HepG2 (cell line): ENCODE data around the gene KCNE4. TPM values are rescaled to one million over a fixed set of nuclear protein-coding genes. Genes with fewer than 3 reads are reported as not detected.

Experiments
- ATAC-seq: fragments of 200-7000 bp; cut with Tn5 transposase; 3 replicates; pipeline ENCODE4 v1.9.1; 2020; ENCODE audit warnings: mild to moderate bottlenecking, moderate library complexity
- BruUV-seq: library from RNA; stranded (reverse); fragments of 400-500 nt; replicated peaks from 2 replicates; lab custom pipeline; 2021; lab: Mats Ljungman, UMichigan
- CTCF ChIA-PET: fragments of 300-600 bp; formaldehyde crosslinking; extraction: SDS; loops from one replicate; lab custom pipeline; 2021; ENCODE audit warnings: low total read pairs, inconsistent platforms, low intra/inter-chr PET ratio; lab: Yijun Ruan, JAX
- POLR2A ChIA-PET: fragments of 350-600 bp; sonication (Branson Sonifier 250); formaldehyde crosslinking; loops from one replicate; lab custom pipeline; 2020; ENCODE audit warnings: antibody characterized with exemption, inconsistent platforms; lab: Yijun Ruan, JAX
- DNase-seq: peaks from one replicate; pipeline ENCODE4 v3.0.0-alpha.2; 2015; ENCODE audit warnings: low spot score
- FAIRE-seq: peaks from 3 replicates; lab custom pipeline; 2011; peaks lifted over from hg19 to GRCh38; lab: Jason Lieb, UNC
- H2AFZ ChIP-seq: one replicate; pipeline ENCODE4 v1.6.1; 2011; ENCODE audit warnings: low read length, inconsistent platforms
- H3K27ac ChIP-seq: fragments of 300-600 bp; 3 replicates; pipeline ENCODE4 v1.8.0; 2011; ENCODE audit warnings: mixed run types, mild to moderate bottlenecking, mixed read lengths, low read length, inconsistent platforms; ENCODE audit not compliant: insufficient read depth; ENCODE audit errors: extremely low read length
- H3K27me3 ChIP-seq, 2 experiments: fragments of 200-600 bp in 1 of 2; 2 replicates in 1 of 2; 3 replicates in 1 of 2; pipeline versions ENCODE4 v1.6.0 to v1.8.0; 2011; ENCODE audit warnings: low read length in 2 of 2, mild to moderate bottlenecking in 2 of 2, moderate library complexity in 2 of 2, inconsistent platforms in 1 of 2; ENCODE audit not compliant: insufficient read depth in 2 of 2, control insufficient read depth in 1 of 2
- H3K36me3 ChIP-seq, 2 experiments: fragments of 200-600 bp in 1 of 2; replicated peaks in 1 of 2; 2 replicates in 1 of 2; 3 replicates in 1 of 2; pipeline versions ENCODE4 v1.5.1 to v1.8.0; 2011; ENCODE audit warnings: low read length in 2 of 2, inconsistent platforms in 1 of 2; ENCODE audit not compliant: insufficient read depth in 2 of 2, control insufficient read depth in 1 of 2
- H3K4me1 ChIP-seq: 2 replicates; pipeline ENCODE4 v1.5.1; 2012; ENCODE audit warnings: low read length, inconsistent platforms; ENCODE audit not compliant: insufficient read depth
- H3K4me2 ChIP-seq: 2 replicates; pipeline ENCODE4 v1.6.0; 2011; ENCODE audit warnings: low read depth, low read length, inconsistent platforms
- H3K4me3 ChIP-seq, 3 experiments: fragments of 200-600 bp in 1 of 3; sonication (generic), shearing (Covaris generic) in 1 of 3; replicated peaks in 1 of 3; 2 replicates each; pipeline ENCODE4 v1.5.1; 2011 to 2016; ENCODE audit warnings: low read length in 3 of 3, inconsistent platforms in 2 of 3, low read depth in 2 of 3, mild to moderate bottlenecking in 2 of 3, control low read depth in 1 of 3, mixed read lengths in 1 of 3; ENCODE audit not compliant: insufficient read depth in 1 of 3
- H3K79me2 ChIP-seq: one replicate; pipeline ENCODE4 v1.6.1; 2011; ENCODE audit warnings: low read length, inconsistent platforms; ENCODE audit not compliant: insufficient read depth
- H3K9ac ChIP-seq: 2 replicates; pipeline ENCODE4 v1.6.0; 2011; ENCODE audit warnings: mild to moderate bottlenecking, low read depth, low read length, inconsistent platforms; ENCODE audit not compliant: insufficient read depth
- H3K9me3 ChIP-seq: 2 replicates; pipeline ENCODE4 v1.5.1; 2012; ENCODE audit warnings: mild to moderate bottlenecking, low read length
- H4K20me1 ChIP-seq: 2 replicates; pipeline ENCODE4 v1.6.0; 2011; ENCODE audit warnings: inconsistent platforms, mild to moderate bottlenecking, low read length, moderate library complexity; ENCODE audit not compliant: insufficient read depth
- FOXK2 ChIP-seq: fragments of 450-650 bp; IDR thresholded peaks from 2 replicates; pipeline ENCODE4 v1.6.1; 2016
- XRCC5 ChIP-seq: fragments of 200-400 bp; formaldehyde crosslinking; optimal IDR thresholded peaks from 2 replicates; pipeline ENCODE3; 2017; ENCODE audit warnings: mild to moderate bottlenecking, low read length
- ZNF12 ChIP-seq: sonication (generic); formaldehyde crosslinking; IDR thresholded peaks from 2 replicates; pipeline ENCODE4 v1.5.0; 2020; ENCODE audit warnings: missing genetic modification reagents
- ZNF773 ChIP-seq: sonication (generic); formaldehyde crosslinking; IDR thresholded peaks from 2 replicates; pipeline ENCODE4 v1.4.0; 2020; ENCODE audit warnings: missing genetic modification reagents, borderline replicate concordance
- WGBS: methylation state at CpG from one replicate; pipeline ENCODE4 v1.1.6; 2017; ENCODE audit warnings: low lambda C conversion rate; 5-methylcytosine and 5-hydroxymethylcytosine counted together
- in situ Hi-C: cut with HindIII; loops from 2 replicates; pipeline ENCODE4 v1.10.0; 2017; ENCODE audit warnings: low pct_unique_long_range_greater_than_20kb; ENCODE audit not compliant: extremely low pct_ligation_motif_present
- intact Hi-C: fragments of 100-400 bp; cut with micrococcal nuclease; formaldehyde crosslinking; loops from one replicate; pipeline ENCODE4 v1.10.0; 2022; ENCODE audit not compliant: unreplicated experiment
- polyA plus RNA-seq, 8 experiments: library from polyadenylated mRNA; depleted of rRNA in 3 of 8; stranded (reverse) in 7 of 8; unstranded in 1 of 8; fragments of >200 nt; fragmentation: Illumina TruSeq in 4 of 8; extraction: Trizol in 4 of 8; gene quantifications; 2 replicates each; pipeline versions ENCODE4 v1.2.1 to v1.2.3, GENCODE V29; 2011 to 2016; ENCODE audit warnings: low read depth in 4 of 8, missing spikeins in 1 of 8, mixed read lengths in 1 of 8; ENCODE audit not compliant: insufficient read depth in 1 of 8
- total RNA-seq, 5 experiments: library from RNA; depleted of rRNA; stranded (reverse); fragments of >200 nt; fragmentation: Illumina TruSeq; extraction: Trizol; gene quantifications; 2 replicates each; pipeline ENCODE4 v1.2.3, GENCODE V29; 2016; ENCODE audit warnings: low read depth in 1 of 5
- TF ChIP-seq, protein P1 (sequence below): sonication (generic); formaldehyde crosslinking; IDR thresholded peaks from 2 replicates; pipeline ENCODE4 v1.4.0; 2020; ENCODE audit warnings: mild to moderate bottlenecking, missing genetic modification reagents
- TF ChIP-seq, protein P2 (sequence below): fragments of 450-650 bp; IDR thresholded peaks from 2 replicates; pipeline ENCODE4 v1.6.1; 2016

Gene KCNE4
- total and polyA plus RNA-seq, 2 of the 13 experiments (the other 11 are each of a cell fraction or from before 2014, with no cell fraction given): not detected

DNA sequence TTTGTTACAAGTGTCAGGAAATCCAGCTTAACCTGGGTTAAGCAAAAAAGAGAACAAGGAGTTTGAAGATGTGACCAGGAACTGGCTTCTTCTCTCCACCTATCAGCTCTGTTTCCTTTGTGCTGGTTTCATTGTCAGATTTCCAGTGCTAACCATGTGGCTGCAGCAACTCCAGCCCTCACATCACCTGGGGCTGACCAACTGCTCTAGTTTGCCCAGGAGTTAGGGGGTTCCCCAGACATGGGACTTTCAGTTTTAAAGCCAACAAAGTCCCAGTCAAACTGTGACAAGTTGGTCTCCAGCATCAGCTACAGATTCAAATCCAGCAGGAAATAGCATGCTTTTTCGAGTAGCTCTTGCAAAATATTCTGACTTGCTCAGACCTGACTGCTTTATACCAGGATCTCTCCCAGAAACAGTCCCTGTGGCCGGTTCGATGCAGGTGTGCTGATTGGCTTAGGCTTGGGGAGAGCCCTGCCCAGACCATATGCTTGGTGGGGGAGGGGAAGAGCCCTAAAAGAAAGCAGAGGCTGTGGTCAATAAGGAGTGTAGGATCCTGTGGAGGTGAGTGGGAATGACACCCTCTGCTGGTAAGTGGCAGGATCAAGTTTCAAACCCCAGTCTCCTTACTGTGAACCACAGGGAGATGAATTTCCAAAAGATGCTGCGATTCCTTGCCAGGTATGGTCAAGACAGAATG lies 49.5 kb downstream of the KCNE4 start (continued):
- TF ChIP-seq, protein P1, sequence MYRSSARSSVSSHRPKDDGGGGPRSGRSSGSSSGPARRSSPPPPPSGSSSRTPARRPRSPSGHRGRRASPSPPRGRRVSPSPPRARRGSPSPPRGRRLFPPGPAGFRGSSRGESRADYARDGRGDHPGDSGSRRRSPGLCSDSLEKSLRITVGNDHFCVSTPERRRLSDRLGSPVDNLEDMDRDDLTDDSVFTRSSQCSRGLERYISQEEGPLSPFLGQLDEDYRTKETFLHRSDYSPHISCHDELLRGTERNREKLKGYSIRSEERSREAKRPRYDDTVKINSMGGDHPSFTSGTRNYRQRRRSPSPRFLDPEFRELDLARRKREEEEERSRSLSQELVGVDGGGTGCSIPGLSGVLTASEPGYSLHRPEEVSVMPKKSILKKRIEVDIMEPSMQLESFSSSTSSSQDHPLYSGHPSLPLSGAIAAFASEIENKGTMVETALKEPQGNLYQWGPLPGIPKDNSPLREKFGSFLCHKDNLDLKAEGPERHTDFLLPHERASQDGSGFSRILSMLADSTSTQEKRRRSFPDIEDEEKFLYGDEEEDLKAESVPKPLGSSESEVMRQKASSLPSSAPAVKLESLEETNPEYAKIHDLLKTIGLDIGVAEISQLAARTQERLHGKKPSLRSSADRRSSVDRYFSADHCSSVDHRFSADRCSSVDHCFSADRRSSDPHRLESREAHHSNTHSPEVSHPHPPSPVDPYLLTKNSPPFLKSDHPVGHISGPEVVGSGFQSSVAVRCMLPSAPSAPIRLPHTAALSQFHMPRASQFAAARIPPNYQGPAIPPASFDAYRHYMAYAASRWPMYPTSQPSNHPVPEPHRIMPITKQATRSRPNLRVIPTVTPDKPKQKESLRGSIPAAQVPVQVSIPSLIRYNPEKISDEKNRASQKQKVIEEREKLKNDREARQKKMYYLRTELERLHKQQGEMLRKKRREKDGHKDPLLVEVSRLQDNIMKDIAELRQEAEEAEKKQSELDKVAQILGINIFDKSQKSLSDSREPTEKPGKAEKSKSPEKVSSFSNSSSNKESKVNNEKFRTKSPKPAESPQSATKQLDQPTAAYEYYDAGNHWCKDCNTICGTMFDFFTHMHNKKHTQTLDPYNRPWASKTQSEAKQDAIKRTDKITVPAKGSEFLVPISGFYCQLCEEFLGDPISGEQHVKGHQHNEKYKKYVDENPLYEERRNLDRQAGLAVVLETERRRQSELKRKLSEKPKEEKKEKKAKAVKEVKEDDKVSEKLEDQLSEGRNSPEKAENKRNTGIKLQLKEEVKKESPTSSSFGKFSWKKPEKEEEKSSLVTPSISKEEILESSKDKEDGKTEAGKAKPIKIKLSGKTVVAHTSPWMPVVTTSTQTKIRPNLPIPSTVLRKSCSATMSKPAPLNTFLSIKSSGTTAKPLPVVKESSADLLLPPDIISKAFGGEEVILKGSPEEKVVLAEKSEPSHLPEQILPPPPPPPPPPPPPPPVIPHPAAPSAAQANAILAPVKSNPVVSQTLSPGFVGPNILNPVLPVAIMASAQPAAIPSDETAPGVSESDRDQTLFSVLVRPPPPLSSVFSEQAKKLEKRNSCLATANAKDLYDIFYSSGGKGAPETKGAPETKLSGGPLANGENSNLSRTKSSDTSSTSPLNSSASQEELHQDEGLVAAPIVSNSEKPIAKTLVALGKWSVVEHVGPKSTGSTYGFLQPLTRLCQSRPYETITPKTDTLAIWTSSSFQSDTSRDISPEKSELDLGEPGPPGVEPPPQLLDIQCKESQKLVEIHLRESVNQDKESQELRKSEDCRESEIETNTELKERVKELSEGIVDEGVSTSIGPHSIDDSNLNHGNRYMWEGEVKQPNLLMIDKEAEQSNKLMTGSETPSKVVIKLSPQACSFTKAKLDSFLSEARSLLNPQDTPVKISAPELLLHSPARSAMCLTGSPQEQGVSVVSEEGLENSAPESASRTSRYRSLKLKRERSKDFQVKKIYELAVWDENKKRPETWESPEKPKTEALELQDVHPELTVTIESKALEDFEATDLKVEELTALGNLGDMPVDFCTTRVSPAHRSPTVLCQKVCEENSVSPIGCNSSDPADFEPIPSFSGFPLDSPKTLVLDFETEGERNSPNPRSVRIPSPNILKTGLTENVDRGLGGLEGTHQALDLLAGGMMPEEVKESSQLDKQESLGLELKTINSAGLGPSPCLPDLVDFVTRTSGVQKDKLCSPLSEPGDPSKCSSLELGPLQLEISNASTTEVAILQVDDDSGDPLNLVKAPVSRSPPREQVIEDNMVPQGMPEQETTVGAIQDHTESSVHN: no peak
- TF ChIP-seq ZNF12 (CRISPR knock-in tag) (no peak), ZNF773 (no peak)

DNA sequence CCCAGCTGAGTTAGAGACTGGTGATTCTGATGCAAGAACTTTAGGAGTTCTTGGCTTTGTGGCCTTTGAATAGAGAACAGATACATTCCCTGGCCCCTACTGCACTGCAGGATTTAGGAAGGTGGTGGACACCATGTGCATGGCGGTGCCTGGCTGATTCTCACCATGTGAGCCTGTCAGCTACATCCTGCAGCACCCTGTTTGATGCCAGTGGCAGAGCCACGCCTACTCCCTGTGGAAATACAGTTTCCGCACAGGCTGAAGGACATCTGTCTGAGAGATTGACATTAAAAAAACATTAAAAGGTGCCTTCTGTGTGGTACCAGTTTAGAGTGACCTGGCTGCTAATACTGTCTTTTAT lies 50.0 kb downstream of the KCNE4 start:
- DNase-seq (no peak), ATAC-seq (peak; percentile 67), FAIRE-seq (no peak)
- H3K4me3 ChIP-seq: no peak overlapping the region
- peak; percentile 4 for TF ChIP-seq XRCC5
- TF ChIP-seq, protein P2, sequence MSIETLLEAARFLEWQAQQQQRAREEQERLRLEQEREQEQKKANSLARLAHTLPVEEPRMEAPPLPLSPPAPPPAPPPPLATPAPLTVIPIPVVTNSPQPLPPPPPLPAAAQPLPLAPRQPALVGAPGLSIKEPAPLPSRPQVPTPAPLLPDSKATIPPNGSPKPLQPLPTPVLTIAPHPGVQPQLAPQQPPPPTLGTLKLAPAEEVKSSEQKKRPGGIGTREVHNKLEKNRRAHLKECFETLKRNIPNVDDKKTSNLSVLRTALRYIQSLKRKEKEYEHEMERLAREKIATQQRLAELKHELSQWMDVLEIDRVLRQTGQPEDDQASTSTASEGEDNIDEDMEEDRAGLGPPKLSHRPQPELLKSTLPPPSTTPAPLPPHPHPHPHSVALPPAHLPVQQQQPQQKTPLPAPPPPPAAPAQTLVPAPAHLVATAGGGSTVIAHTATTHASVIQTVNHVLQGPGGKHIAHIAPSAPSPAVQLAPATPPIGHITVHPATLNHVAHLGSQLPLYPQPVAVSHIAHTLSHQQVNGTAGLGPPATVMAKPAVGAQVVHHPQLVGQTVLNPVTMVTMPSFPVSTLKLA: peak; percentile 36; the same call in 1 of the 2 replicates
- TF ChIP-seq FOXK2: no peak
- H3K36me3 ChIP-seq: no peaks in the 10 kb centered on the region
- H3K9me3 ChIP-seq: no peaks in the 10 kb centered on the region
- H3K4me2 ChIP-seq: no peak overlapping the region
- CTCF ChIA-PET: interaction anchor here (0.7 to 2.7 kb wide), 3 partner anchors 127 to 411 kb away, joined by 3 to 28 read pairs (median 11); no protein-coding TSS in a partner anchor
- H3K4me1 ChIP-seq: no peaks in the 10 kb centered on the region
- H3K27me3 ChIP-seq: 0 out of 5 replicates have a peak, but pooled peaks cover 1 to 8% of the 10 kb centered on the region in 2 experiments
- no peak overlapping the region for H3K9ac ChIP-seq
- H2AFZ ChIP-seq: no peak overlapping the region
- H4K20me1 ChIP-seq: no peaks in the 10 kb centered on the region
- no TSS peak for BruUV-seq
- H3K27ac ChIP-seq: no peak overlapping the region
- WGBS: 42% methylated on average over 3 of the region's 3 CpGs
- POLR2A ChIA-PET: no interaction called here
- in situ Hi-C loops (loop anchor here (5.0 kb wide), 1 partner anchor 130 kb away; no protein-coding TSS in a partner anchor), intact Hi-C loops (no loop called here)
- H3K79me2 ChIP-seq: no peaks in the 10 kb centered on the region
